Stimulated activated naive CD4-positive, alpha-beta T cell treated with Interleukin-2 at 50 U/mL for 16 hours (primary cell): ENCODE data around the gene MYO18A.
"Not testable (repeated sequence)": the region's sequence is repeated elsewhere in the genome, so short reads cannot be mapped to it uniquely, and the experiment has no call there.

Experiments
- DNase-seq: peaks from one replicate; lab custom pipeline; 2025; lab: John Stamatoyannopoulos, UW

Gene MYO18A

DNA sequence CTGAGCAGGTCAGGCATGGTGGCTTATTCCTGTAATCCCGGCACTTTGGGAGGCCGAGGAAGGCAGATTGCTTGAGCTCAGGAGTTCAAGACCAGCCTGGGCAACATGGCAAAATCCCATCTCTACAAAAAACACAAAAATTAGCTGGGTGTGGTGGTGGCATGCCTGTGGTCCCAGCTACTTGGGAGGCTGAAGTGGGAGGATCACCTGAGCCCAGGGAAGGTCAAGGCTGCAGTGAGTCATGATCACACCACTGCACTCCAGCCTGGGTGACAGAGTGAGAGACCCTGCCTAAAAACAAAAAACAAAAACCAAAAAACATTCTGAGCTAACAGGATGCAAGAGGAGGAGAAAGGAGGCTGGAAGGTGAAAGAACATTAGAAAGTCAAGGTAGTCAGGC is 33.0 kb downstream of the MYO18A start:
- DNase-seq: not testable (repeated sequence)

GRCh38 chr17:29146369-29146972 is 33.7 kb downstream of the MYO18A start:
- no peak for DNase-seq

DNA sequence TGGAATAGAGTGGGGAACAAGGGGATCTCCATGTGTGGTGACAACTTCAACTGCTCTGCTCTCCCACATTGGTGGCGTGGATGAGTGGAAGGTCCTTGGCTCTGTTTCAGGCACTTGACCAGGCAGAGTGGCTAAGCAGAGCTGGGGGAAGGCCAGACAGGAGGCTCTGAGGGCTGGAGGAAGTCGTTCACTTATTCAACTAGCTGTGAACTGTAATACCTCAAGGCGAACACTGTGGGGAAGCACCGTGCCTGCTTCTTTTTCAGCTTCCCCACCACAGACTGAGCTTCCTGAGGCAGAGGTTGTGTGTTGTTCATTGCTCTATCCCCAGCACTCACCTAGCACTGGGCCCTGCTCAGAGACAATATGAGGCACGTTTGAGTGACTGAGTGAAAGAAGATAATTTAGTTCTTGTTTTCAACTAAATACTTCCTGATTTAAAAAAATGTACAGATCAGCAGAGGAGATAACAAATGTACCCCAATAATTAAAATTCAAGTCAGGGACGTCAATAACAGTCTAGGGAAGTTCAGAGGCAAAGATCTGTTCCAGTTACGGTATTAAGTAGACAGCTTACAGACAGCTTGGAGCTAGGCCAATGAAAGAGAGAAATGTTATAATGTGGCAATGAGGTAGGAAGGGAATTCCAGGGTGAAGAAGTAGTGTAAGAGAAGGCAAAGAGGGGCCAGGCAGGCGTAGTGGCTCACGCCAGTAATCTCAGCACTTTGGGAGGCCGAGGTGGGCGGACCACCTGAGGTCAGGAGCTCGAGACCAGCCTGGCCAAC is 34.7 kb downstream of the MYO18A start:
- DNase-seq: peak; percentile 71

- no peak for DNase-seq
Measured at GRCh38 chr17:29143894-29144293, 36.3 kb downstream of the MYO18A start.

- peak; percentile 10 for DNase-seq
Measured at GRCh38 chr17:29141514-29141876, 38.7 kb downstream of the MYO18A start.

DNA sequence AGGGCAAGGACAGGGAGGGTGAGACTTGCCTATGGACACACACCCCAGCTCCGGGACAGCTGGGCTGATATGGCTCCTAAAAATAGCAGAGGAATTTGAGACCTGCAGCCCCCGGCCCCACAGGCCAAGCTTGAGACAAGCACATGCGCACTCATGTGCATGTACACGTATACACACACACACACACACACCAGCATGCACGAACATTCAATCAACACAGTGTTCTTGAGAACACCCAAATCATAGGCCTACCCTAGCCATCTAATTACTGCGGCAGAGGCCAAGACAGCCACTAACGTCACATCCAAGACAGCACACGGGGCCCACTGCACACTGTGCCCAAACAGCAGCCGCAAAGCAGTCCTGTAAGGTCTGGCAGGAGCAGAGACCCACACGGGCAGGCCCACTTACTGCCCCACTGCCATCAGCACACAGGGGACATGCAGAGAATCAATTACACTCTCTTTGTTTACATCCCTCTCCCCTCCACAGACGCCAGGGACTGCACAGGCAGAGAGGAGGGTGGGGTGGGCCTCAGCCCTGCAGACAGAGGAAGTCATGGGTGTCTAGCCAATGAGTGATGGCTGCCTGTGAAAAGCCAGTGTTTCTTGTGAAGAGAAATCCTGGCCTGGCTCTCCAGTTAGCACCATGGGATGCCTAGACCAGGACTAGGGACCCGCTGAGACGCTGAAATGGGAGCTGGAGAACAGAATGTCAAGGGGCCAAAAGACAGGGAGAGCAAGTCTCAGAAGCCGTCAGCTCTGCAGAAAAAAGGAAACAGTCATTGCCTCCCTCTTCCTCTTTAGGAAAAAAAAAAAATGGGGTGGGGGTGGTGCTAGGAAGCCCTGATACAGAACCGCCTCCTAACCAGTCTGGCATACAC is 39.3 kb downstream of the MYO18A start:
- peak; percentile 33 for DNase-seq

GRCh38 chr17:29140051-29140621 is 40.1 kb downstream of the MYO18A start:
- peak; percentile 84 for DNase-seq

DNA sequence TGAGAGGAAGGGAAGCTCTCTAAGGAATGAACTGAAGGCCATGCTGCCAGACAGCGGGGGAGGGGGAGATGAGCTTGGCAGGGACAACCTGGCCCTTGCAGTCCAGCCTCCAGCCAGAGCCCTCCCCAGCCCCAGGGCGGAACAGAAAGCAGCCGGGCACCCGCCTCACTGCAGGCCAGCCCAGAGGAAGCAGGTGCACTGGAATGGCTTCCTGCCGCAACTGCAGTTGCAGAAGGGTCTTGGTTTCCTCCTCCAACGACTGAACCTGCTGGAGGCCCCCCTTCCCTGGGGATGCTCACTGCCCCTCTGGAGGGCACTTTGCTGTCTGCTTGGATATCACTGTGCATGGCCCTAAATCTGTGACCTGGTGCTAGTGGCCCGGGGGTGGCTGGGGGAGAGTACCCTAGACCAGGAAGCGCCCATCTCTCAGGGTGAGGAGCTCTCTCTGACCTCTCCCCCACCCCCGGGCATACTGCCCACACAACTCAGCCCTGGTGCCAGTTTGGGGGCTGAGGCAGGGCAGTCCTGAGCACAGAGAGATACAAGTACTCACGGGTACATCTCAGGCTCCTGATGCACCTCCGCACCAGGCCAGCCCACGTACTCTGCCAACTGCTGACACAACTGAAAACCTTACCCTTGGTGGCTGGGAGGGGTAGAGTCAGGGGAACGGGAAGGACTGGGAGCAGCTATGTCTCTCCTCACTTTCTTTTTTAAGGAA is 41.1 kb downstream of the MYO18A start:
- DNase-seq: peak; percentile 38

DNA sequence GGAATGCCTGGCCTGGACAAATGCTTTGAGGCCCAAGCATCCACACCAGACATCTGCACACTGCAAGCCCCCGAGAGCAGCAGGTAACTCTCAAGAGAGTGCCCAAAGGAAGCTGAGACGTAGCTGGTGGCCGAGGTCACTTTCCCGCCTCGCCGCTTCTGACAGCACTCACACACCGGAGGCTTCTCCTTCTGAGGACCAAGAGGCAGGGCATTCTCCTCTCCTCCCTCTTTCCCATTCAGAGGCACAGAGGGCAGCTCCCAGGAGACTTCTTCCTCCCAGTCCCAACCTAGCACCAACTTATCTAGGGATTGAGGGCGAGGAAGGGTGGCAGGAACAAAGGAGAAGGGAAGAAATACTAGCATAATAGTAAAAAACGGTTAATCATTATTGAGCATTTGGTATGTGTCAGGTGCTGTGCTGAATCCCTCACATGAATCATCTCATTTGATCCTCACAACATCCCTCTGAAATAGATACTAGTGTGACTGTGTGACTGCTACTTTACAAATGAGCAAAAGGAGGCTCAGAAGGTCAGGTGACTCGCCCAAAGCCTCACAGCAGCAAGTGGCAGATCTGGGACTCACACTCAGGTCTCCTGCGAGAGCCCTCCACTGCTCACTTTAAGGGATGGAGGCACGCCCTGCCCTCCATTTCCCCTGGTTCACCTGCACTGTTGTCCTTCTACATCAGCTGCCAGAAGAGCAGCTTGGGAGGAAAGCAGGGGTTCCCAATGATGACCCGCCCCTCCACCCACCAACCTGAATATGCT is 41.8 kb downstream of the MYO18A start:
- peak; percentile 68 for DNase-seq

DNA sequence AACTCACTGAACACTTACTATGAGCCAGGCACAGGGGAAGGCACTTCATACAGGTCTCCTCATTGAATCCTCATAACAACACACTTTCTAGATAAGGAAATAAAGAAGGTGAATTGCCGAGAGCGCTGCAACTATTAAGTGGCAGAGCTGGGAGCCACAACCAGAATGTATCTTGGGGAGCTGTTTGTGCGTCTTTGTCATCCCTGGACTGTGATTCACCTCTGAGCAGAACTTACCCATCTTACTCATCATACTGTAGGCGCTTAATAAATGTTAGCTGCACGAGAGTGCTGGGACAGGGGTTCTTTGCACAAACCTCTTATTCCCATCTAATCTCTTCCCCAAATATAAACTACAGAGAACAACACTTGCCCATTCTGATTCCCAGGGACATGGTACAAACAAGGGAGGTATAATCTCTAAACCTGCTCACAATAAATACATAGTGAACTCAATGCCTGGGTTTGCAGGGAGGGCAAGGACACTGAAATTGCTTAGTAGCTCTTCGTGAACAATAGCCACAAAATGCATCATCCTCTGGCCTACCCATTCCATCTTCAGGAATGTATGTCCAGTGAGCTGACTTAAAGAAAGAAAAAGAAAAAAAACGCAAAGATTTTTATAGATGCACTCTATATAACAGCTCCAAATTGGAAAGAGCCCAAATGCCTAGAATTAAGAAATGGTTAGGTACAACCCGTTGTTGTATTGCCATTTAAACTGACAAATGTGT is 43.0 kb downstream of the MYO18A start:
- DNase-seq: peak; percentile 49

- DNase-seq: no peak
Measured at GRCh38 chr17:29135464-29135863, 44.7 kb downstream of the MYO18A start.

DNA sequence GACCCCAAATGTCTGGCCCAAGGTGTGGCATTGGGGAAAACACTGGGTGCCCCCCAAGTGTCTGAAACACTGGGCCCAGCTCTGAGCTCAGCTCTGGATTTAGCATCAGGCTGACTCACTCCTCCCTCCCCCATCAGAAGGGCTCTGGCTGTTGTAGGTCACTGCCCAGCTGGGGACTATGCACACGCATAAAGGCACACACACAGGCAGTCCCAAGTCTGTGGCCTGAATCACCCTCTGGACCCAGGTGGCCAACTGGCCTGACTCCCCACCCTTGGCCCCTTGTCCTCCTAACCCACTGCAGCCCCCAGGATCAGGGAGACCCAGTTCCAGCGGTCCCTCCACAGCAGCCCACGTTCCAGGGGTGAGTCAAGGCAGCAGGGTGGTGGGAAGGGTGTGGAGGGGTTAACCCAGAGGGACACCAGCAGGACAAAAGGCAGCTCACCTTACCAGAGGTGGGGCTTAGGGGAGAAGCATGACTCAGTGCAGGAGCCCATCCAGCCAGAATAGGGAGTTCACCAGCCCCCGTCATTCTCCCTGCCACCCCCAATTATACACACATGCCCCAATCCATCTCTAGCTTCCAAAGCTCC is 47.0 kb downstream of the MYO18A start:
- no peak for DNase-seq

DNA sequence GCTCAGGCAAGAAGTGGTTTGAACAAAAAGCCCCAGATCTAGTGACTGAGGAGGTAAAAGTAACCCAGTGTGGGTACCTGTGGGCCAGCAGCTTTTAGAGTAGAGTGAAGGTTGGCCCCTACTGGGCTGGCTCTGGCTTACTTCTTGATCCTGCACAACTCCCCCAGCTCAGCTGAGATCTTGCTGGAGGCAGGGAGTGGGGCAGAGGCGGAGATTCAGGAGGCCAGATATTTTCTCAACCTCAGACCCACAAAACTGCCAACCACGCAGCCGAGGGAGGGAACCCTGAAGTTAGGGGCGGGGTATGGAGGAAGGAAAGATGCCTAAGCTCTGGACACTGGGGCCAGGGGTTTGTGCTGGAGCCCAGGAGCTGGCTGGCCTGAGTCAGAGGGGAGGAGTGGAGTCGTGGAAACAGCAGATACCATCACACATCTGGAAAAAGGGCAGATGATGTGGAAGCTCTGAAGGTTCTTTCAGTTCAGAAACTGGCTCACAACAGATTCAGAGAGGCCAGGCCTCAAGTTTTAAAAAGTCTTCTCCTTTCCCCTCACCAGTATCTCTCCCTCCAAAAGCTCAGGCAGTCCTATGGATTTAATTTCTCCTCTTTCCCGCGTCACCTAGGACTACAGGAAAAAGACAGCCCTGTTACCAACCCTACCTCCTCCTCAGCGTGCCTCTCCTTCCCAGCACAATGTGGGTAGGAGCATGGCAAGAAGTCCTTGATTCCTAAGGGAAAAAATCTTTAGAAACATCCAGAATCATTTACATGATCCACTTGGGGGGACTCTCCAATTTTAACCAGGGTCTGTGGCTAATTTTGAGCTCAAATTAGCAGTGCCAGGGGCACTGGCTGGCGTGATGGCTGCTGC is 48.1 kb downstream of the MYO18A start:
- no peak for DNase-seq

DNA sequence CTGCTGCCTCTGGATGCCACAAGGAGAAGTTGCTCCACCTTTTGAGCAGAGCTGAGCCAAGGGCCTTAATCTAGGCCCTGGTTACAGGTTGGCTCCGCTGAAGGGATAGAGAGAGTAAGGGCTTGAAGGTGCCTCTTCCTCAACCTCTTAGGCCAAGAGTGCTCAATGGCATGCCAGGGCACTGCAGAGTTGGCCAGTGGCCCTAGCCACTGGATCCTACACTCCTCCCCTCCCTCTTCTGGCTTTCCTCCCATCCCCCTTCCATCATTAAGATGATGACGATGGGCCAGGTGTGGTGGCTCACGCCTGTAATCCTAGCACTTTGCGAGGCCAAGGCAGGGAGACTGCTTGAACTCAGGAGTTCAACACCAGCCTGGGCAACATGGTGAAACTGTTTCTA is 50.5 kb downstream of the MYO18A start:
- DNase-seq: no peak

DNA sequence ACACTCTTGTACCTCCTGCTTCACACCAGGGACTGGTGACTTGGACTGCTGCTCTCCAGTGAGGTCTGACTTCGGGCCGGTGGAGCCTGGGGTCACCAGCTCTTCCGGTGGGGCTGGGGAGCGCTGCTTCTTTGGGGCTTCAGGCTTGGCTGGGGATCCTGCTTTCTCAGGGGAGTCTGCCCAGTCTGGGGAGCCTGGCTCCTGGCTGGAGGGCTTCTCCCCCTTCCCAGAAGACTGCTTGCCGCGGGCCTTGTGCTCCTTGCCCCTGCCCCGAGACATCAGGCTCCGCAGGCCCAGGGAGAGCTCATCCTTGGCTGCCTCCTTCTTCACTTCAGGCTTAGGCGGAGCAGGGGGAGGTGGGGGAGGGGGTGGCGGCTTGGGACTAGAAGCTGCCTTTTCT is 52.4 kb downstream of the MYO18A start:
- DNase-seq: no peak

- no peak for DNase-seq
Measured at GRCh38 chr17:29126268-29126930, 53.8 kb downstream of the MYO18A start.

DNA sequence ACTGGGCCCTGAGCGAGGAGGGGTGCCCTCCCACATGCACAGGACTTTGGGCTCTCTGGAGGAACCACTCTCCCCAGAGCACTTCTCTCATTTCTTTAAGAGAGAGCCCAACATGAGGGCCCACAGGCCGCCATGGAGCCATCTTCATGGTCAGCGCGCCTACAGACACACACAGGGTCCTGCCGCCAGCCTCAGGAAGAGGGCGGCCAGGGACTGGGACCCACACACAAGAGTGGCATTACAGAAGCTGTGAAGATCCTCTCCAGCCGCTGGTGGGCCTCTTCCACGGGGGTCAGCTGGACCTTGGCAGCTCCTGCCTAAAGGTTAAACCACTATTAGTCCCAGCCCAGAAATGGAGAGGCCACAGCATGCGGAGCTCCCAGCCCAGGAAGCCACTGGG is 54.5 kb downstream of the MYO18A start:
- no peak for DNase-seq

GRCh38 chr17:29124925-29125273 is 55.3 kb downstream of the MYO18A start:
- DNase-seq: no peak
